Fibroblast of mammary gland (primary cell): Measurements from ENCODE around the gene FERMT2.

Source experiments
- DNase-seq: peaks from one replicate; pipeline ENCODE4 v3.0.0-alpha.2; 2010; ENCODE audit warnings: low read depth
- H3K4me3 ChIP-seq: 2 replicates; pipeline ENCODE4 v1.5.1; 2011; ENCODE audit warnings: low read depth, mild to moderate bottlenecking, low read length, moderate library complexity; ENCODE audit not compliant: control insufficient read depth
- CTCF ChIP-seq: conservative IDR thresholded peaks from 2 replicates; pipeline ENCODE4 v1.5.1; 2011; ENCODE audit warnings: low read depth, low read length, inconsistent platforms; ENCODE audit not compliant: control insufficient read depth, insufficient read depth

The FERMT2 gene, protein sequence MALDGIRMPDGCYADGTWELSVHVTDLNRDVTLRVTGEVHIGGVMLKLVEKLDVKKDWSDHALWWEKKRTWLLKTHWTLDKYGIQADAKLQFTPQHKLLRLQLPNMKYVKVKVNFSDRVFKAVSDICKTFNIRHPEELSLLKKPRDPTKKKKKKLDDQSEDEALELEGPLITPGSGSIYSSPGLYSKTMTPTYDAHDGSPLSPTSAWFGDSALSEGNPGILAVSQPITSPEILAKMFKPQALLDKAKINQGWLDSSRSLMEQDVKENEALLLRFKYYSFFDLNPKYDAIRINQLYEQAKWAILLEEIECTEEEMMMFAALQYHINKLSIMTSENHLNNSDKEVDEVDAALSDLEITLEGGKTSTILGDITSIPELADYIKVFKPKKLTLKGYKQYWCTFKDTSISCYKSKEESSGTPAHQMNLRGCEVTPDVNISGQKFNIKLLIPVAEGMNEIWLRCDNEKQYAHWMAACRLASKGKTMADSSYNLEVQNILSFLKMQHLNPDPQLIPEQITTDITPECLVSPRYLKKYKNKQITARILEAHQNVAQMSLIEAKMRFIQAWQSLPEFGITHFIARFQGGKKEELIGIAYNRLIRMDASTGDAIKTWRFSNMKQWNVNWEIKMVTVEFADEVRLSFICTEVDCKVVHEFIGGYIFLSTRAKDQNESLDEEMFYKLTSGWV

GRCh38 chr14:52950898-52951680, at the start of gene FERMT2:
Gene FERMT2, minus strand, starts transcription at chr14:52951050. Its CDS starts 482 bp downstream, at chr14:52950568.
- TF ChIP-seq CTCF, result no peak
- peak; percentile 77 for DNase-seq
- H3K4me3 ChIP-seq, result peak within 1 kb of the TSS; percentile 97

DNA sequence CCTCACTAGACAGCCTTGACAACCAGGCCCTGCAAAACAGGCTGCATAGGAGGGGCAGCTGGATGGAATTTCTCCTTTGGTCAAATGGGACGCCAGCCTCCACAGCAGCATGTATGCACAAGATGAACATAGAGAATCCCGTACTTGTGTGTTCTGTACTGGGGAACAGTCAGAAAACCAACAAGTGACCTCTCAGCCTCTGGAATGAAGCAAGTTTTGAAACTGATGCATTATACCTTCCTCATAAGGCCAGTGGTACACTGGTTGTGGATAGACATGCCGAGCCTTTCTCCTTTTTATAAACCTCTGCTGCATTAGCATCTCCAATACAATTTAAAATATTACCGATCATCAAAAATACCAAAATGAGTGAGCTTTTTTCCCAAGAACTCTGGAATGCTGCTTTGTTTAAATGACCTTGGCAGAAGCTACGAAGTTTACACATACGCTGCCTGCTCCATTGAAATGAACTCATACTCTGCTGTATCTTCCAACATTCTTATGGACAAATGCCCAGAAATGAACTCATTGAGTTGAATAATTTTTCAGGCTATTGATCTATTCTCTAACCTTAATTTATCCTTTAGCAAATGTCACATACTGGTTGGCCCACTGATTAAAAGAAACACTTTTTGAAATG, 47.6 kb upstream of the FERMT2 start:
- H3K4me3 ChIP-seq, result no peak overlapping the region
- no peak for TF ChIP-seq CTCF
- DNase-seq, result peak; percentile 92

GRCh38 chr14:52996493-52996892, 45.6 kb upstream of the FERMT2 start:
- TF ChIP-seq CTCF, result no peak
- H3K4me3 ChIP-seq, result no peak overlapping the region

DNA sequence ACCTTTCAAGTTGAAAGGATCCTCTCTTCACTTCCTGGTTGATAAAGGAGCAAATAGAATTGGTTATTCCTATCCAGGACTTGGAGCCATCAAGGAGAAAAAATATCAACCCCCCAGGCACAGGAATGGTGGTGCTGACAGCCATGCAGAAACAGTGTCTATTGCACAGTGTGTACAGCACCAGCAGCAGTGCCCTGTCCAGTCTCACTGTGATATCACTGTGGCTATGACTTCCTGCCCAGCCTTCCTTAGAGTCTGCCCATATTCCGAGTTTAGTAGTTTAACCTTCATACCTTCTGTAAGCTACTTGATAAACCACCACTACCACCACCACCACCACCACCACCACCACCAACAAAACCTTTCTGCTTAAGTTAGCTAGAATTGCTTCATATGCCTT, 45.1 kb upstream of the FERMT2 start:
- no peak for TF ChIP-seq CTCF
- H3K4me3 ChIP-seq, result no peak overlapping the region
- no peak for DNase-seq

More at GRCh38 chr14:52996493-52996892, 45.6 kb upstream of the FERMT2 start:
- no peak for DNase-seq

DNA sequence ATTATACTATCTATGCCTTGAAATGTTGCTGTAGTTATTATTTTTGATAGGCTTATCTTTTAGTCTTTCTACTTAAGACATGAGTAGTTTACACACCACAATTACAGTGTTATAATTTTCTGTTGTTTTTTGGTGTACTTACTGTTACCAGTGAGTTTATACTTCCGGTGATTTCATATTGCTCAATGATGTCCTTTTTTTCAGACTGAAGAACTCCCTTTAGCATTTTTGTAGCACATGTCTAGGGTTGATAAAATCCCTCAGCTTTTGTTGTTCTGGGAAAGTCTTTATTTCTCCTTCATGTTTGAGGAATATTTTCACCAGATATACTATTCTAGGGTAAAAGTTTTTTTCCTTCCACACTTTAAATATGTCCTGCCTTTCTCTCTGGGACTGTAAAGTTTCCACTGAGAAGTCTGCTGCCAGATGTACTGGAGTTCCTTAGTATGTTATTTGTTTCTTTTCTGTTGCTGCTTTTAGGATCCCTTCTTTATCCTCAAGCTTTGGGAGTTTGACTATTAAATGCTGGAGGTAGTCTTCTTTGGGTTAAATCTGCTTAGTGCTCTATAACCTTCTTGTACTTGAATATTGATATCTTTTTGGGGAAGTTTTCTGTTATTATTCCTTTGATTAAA, 41.5 kb upstream of the FERMT2 start:
- no peak overlapping the region for H3K4me3 ChIP-seq
- no peak for DNase-seq
- no peak for TF ChIP-seq CTCF

GRCh38 chr14:52988139-52988538, 37.3 kb upstream of the FERMT2 start:
- H3K4me3 ChIP-seq, result no peak overlapping the region
- no peak for DNase-seq
- TF ChIP-seq CTCF, result no peak
